Endothelial cell of umbilical vein (primary cell): ENCODE data around the gene INPP5E. TPM values are rescaled to one million over a fixed set of nuclear protein-coding genes. Genes with fewer than 3 reads are reported as not detected.

Source experiments
- BruUV-seq: library from RNA; stranded (reverse); fragments of 400-500 nt; replicated peaks from 2 replicates; lab custom pipeline; 2021; lab: Mats Ljungman, UMichigan
- CTCF ChIA-PET: fragments of 300-600, 350-600 bp; sonication (Branson Sonifier 250); formaldehyde crosslinking; loops from one replicate; lab custom pipeline; 2021; ENCODE audit warnings: antibody characterized with exemption, inconsistent platforms; lab: Charles Lee
- POLR2A ChIA-PET: fragments of 300-600, 350-600 bp; sonication (Branson Sonifier 250); formaldehyde crosslinking; loops from one replicate; lab custom pipeline; 2021; ENCODE audit warnings: antibody characterized with exemption, inconsistent platforms; lab: Charles Lee
- DNase-seq: peaks from one replicate; pipeline ENCODE4 v3.0.0-alpha.2; 2011; ENCODE audit warnings: low read depth, low spot score
- FAIRE-seq: peaks from 2 replicates; lab custom pipeline; 2011; peaks lifted over from hg19 to GRCh38; lab: Jason Lieb, UNC
- H2AFZ ChIP-seq: 2 replicates; pipeline ENCODE4 v1.6.0; 2012; ENCODE audit warnings: low read depth, low read length, control low read depth, inconsistent platforms
- H3K27ac ChIP-seq: 2 replicates; pipeline ENCODE4 v1.5.1; 2011; ENCODE audit warnings: low read depth, mild to moderate bottlenecking, control low read depth, low read length, moderate library complexity; ENCODE audit not compliant: insufficient read depth
- H3K27me3 ChIP-seq, 2 experiments: 2 replicates each; pipeline versions ENCODE4 v1.6.0 to v1.6.1; 2011; ENCODE audit warnings: low read length in 2 of 2, mixed read lengths in 1 of 2; ENCODE audit not compliant: control insufficient read depth in 2 of 2, insufficient read depth in 2 of 2
- H3K36me3 ChIP-seq, 2 experiments: 2 replicates in 1 of 2; 3 replicates in 1 of 2; pipeline ENCODE4 v1.5.1; 2011; ENCODE audit warnings: low read length in 2 of 2, mild to moderate bottlenecking in 1 of 2, moderate library complexity in 1 of 2; ENCODE audit not compliant: control insufficient read depth in 2 of 2, insufficient read depth in 2 of 2; ENCODE audit errors: extremely low read depth in 1 of 2
- H3K4me1 ChIP-seq: 3 replicates; pipeline ENCODE4 v1.5.1; 2011; ENCODE audit warnings: mild to moderate bottlenecking, low read length; ENCODE audit not compliant: control insufficient read depth, insufficient read depth; ENCODE audit errors: extremely low read depth
- H3K4me2 ChIP-seq: 2 replicates; pipeline ENCODE4 v1.6.1; 2011; ENCODE audit warnings: low read length, control low read depth, mixed read lengths; ENCODE audit not compliant: insufficient read depth
- H3K4me3 ChIP-seq, 3 experiments: fragments of 200-600 bp in 1 of 3; sonication (generic), shearing (Covaris generic) in 1 of 3; replicated peaks in 1 of 3; 2 replicates each; pipeline ENCODE4 v1.5.1; 2011 to 2016; ENCODE audit warnings: control low read depth in 3 of 3, low read length in 3 of 3, mild to moderate bottlenecking in 2 of 3, inconsistent platforms in 1 of 3, low read depth in 1 of 3, moderate library complexity in 1 of 3; ENCODE audit not compliant: insufficient read depth in 1 of 3
- H3K79me2 ChIP-seq: 2 replicates; pipeline ENCODE4 v1.6.0; 2012; ENCODE audit warnings: low read length, inconsistent platforms; ENCODE audit not compliant: control insufficient read depth, insufficient read depth
- H3K9ac ChIP-seq: replicated peaks from 2 replicates; pipeline ENCODE3; 2011; ENCODE audit warnings: low read length, control low read depth; ENCODE audit not compliant: insufficient read depth; ENCODE audit errors: extremely low read depth
- H3K9me1 ChIP-seq: replicated peaks from 3 replicates; pipeline ENCODE4 v1.6.0; 2011; ENCODE audit warnings: mild to moderate bottlenecking, low read length; ENCODE audit not compliant: control insufficient read depth, insufficient read depth; ENCODE audit errors: extremely low read depth
- H3K9me3 ChIP-seq: replicated peaks from 2 replicates; pipeline ENCODE4 v1.5.1; 2012; ENCODE audit warnings: low read length, inconsistent platforms; ENCODE audit not compliant: control insufficient read depth, insufficient read depth
- H4K20me1 ChIP-seq: replicated peaks from 2 replicates; pipeline ENCODE3; 2011; ENCODE audit warnings: mild to moderate bottlenecking, low read length; ENCODE audit not compliant: control insufficient read depth, insufficient read depth; ENCODE audit errors: extremely low read depth
- EZH2 ChIP-seq: IDR thresholded peaks from 2 replicates; pipeline ENCODE4 v1.6.1; 2012; ENCODE audit warnings: borderline replicate concordance, low read depth, mild to moderate bottlenecking, moderate library complexity, low read length, inconsistent platforms; ENCODE audit not compliant: severe bottlenecking
- FOS ChIP-seq: IDR thresholded peaks from 2 replicates; pipeline ENCODE4 v1.6.1; 2011; ENCODE audit warnings: mild to moderate bottlenecking, low read length, moderate library complexity, borderline replicate concordance; ENCODE audit not compliant: insufficient read depth
- JUN ChIP-seq: IDR thresholded peaks from 2 replicates; pipeline ENCODE4 v1.6.1; 2011; ENCODE audit warnings: borderline replicate concordance, low read depth; ENCODE audit not compliant: insufficient read length, insufficient read depth
- MAX ChIP-seq: IDR thresholded peaks from 2 replicates; pipeline ENCODE4 v1.6.1; 2011; ENCODE audit not compliant: insufficient read depth, insufficient read length
- MYC ChIP-seq: IDR thresholded peaks from one replicate; pipeline ENCODE4 v1.6.1; 2011; ENCODE audit warnings: mild to moderate bottlenecking, low read depth, low read length
- POLR2A ChIP-seq: IDR thresholded peaks from 2 replicates; pipeline ENCODE4 v1.6.1; 2012; ENCODE audit warnings: low read depth, mild to moderate bottlenecking, control low read depth, low read length
- POLR2AphosphoS5 ChIP-seq: IDR thresholded peaks from 2 replicates; pipeline ENCODE4 v1.6.1; 2012; ENCODE audit warnings: low read depth, mild to moderate bottlenecking, control low read depth, low read length, moderate library complexity; ENCODE audit not compliant: insufficient read depth
- dilution Hi-C: fragments of 300-500 bp; cut with MboI; formaldehyde crosslinking; loops from one replicate; pipeline ENCODE4 v1.15.0; 2019; ENCODE audit warnings: low sequenced_read_pairs; ENCODE audit not compliant: extremely low pct_ligation_motif_present
- intact Hi-C: fragments of 100-400 bp; cut with micrococcal nuclease; formaldehyde crosslinking; loops from one replicate; pipeline ENCODE4 v1.10.0; 2022
- polyA plus RNA-seq, 4 experiments: library from polyadenylated mRNA; depleted of rRNA in 3 of 4; stranded (reverse) in 3 of 4; unstranded in 1 of 4; fragments of >200 nt; gene quantifications; 2 replicates each; pipeline versions ENCODE4 v1.2.1 to v1.2.3, GENCODE V29; 2011 to 2012; ENCODE audit warnings: missing spikeins in 1 of 4
- total RNA-seq: library from RNA; stranded (reverse); gene quantifications from 2 replicates; pipeline ENCODE4 v1.2.3, GENCODE V29; 2021

Gene INPP5E
- total and polyA plus RNA-seq, 2 donors (not counting 3 experiments of a cell fraction or from before 2014, with no cell fraction given), result 15.0 to 24.5 TPM

GRCh38 chr9:136482046-136482792, 42.6 kb upstream of the INPP5E start:
- ChIA-PET POLR2A (no interaction called here), CTCF (no interaction called here)
- Histone ChIP-seq H3K9me3 (no peaks in the 10 kb centered on the region), H3K9me1 (no peaks in the 10 kb centered on the region), H3K79me2 (peaks cover 50% of the 10 kb centered on the region), H3K9ac (peak overlapping the region; percentile 98), H4K20me1 (no peaks in the 10 kb centered on the region), H2AFZ (peak overlapping the region; percentile 23), H3K36me3 (peaks cover 3 to 5% of the 10 kb centered on the region in 2 experiments), H3K4me1 (peaks cover 16% of the 10 kb centered on the region), H3K4me2 (peak overlapping the region; percentile 89), H3K27ac (peak overlapping the region; percentile 91), H3K4me3 (peak overlapping the region; percentile 63 to 94 (median 88)), H3K27me3 (no peaks in the 10 kb centered on the region)
- dilution Hi-C loops (loop anchor here (10.0 kb wide), 1 partner anchor 73 kb away; no protein-coding TSS in a partner anchor), intact Hi-C loops (loop anchor here (2.0 to 5.0 kb wide), 2 partner anchors 43 to 230 kb away; partner anchors contain the start of genes DIPK1B and INPP5E)
- TF ChIP-seq JUN (no peak), MAX (no peak), POLR2AphosphoS5 (no peak), EZH2 (no peak), POLR2A (no peak), MYC (no peak), FOS (no peak)
- FAIRE-seq (peak; percentile 87), DNase-seq (peak; percentile 56)
- BruUV-seq, result no TSS peak
